Activated T-cell treated with anti-CD3 and anti-CD28 coated beads, Interleukin-2, amount 50 U/mL, for 4 hours (primary cell): ENCODE data around the gene AKAP6. TPM values are rescaled to one million over a fixed set of nuclear protein-coding genes. Genes with fewer than 3 reads are reported as not detected.

Experiments used
- ATAC-seq, 2 donors: fragments of 200-7000 bp; cut with Tn5 transposase; one replicate each; pipeline ENCODE4 v1.10.0; 2021
- DNase-seq: peaks from one replicate; pipeline ENCODE4 v3.0.0-alpha.2; 2020
- H3K27me3 Mint-ChIP-seq: one replicate; pipeline ENCODE4 v1.8.0; 2021; ENCODE audit warnings: low read depth, mixed read lengths
- H3K36me3 Mint-ChIP-seq: one replicate; pipeline ENCODE4 v1.8.0; 2022; ENCODE audit warnings: mixed read lengths; ENCODE audit not compliant: insufficient read depth
- H3K4me1 Mint-ChIP-seq: one replicate; pipeline ENCODE4 v1.8.0; 2021; ENCODE audit warnings: low read depth, mixed read lengths
- H3K4me3 Mint-ChIP-seq: one replicate; pipeline ENCODE4 v1.8.0; 2021; ENCODE audit warnings: mild to moderate bottlenecking, moderate library complexity, mixed read lengths
- H3K9me3 Mint-ChIP-seq: one replicate; pipeline ENCODE4 v1.8.0; 2021; ENCODE audit warnings: mixed read lengths
- total RNA-seq, 3 donors: library from RNA; stranded (reverse); gene quantifications; one replicate each; pipeline ENCODE4 v1.2.1, GENCODE V29; 2021

Gene AKAP6
- total RNA-seq, 3 donors from 2014 or later: 0.76 to 1.7 (median 1.3) TPM

- ATAC-seq: no peak
- H3K9me3 Mint-ChIP-seq: no peaks in the 10 kb centered on the region
Observed at GRCh38 chr14:32820682-32821081, 491.6 kb downstream of the AKAP6 start.

GRCh38 chr14:32821964-32822653, 493.0 kb downstream of the AKAP6 start:
- no peak overlapping the region for H3K4me3 Mint-ChIP-seq
- no peaks in the 10 kb centered on the region for H3K36me3 Mint-ChIP-seq
- ATAC-seq (no peak), DNase-seq (no peak)
- H3K9me3 Mint-ChIP-seq: no peaks in the 10 kb centered on the region
- no peaks in the 10 kb centered on the region for H3K4me1 Mint-ChIP-seq
- H3K27me3 Mint-ChIP-seq: no peaks in the 10 kb centered on the region

More at GRCh38 chr14:32820682-32821081, 491.6 kb downstream of the AKAP6 start:
- Mint-ChIP-seq H3K36me3 (no peaks in the 10 kb centered on the region), H3K4me3 (no peak overlapping the region), H3K4me1 (no peaks in the 10 kb centered on the region), H3K27me3 (no peaks in the 10 kb centered on the region)
- no peak for DNase-seq

- H3K36me3 Mint-ChIP-seq: no peaks in the 10 kb centered on the region
- no peaks in the 10 kb centered on the region for H3K4me1 Mint-ChIP-seq
- ATAC-seq (no peak), DNase-seq (no peak)
- no peaks in the 10 kb centered on the region for H3K9me3 Mint-ChIP-seq
- H3K4me3 Mint-ChIP-seq: no peak overlapping the region
- H3K27me3 Mint-ChIP-seq: no peaks in the 10 kb centered on the region
Observed at GRCh38 chr14:32823706-32824105, 494.6 kb downstream of the AKAP6 start.

GRCh38 chr14:32824195-32824594, 495.1 kb downstream of the AKAP6 start:
- Mint-ChIP-seq H3K27me3 (no peaks in the 10 kb centered on the region), H3K4me1 (no peaks in the 10 kb centered on the region), H3K4me3 (no peak overlapping the region), H3K36me3 (no peaks in the 10 kb centered on the region), H3K9me3 (no peaks in the 10 kb centered on the region)
- DNase-seq (no peak), ATAC-seq (no peak)

GRCh38 chr14:32825058-32825457, 496.0 kb downstream of the AKAP6 start:
- DNase-seq (no peak), ATAC-seq (no peak)
- no peak overlapping the region for H3K4me3 Mint-ChIP-seq
- H3K36me3 Mint-ChIP-seq: no peaks in the 10 kb centered on the region
- no peaks in the 10 kb centered on the region for H3K9me3 Mint-ChIP-seq
- no peaks in the 10 kb centered on the region for H3K4me1 Mint-ChIP-seq
- no peaks in the 10 kb centered on the region for H3K27me3 Mint-ChIP-seq

- Mint-ChIP-seq H3K4me3 (no peak overlapping the region), H3K4me1 (no peaks in the 10 kb centered on the region), H3K9me3 (no peaks in the 10 kb centered on the region)
Observed at GRCh38 chr14:32826404-32827082, 497.4 kb downstream of the AKAP6 start.

GRCh38 chr14:32827514-32827913, 498.4 kb downstream of the AKAP6 start:
- Mint-ChIP-seq H3K36me3 (no peaks in the 10 kb centered on the region), H3K4me1 (no peaks in the 10 kb centered on the region), H3K9me3 (no peaks in the 10 kb centered on the region), H3K4me3 (no peak overlapping the region), H3K27me3 (no peaks in the 10 kb centered on the region)
- DNase-seq (no peak), ATAC-seq (no peak)

More at GRCh38 chr14:32826404-32827082, 497.4 kb downstream of the AKAP6 start:
- H3K36me3 Mint-ChIP-seq: no peaks in the 10 kb centered on the region
- no peaks in the 10 kb centered on the region for H3K27me3 Mint-ChIP-seq
- ATAC-seq: no peak
- DNase-seq: no peak

- no peak for ATAC-seq
- Mint-ChIP-seq H3K36me3 (no peaks in the 10 kb centered on the region), H3K4me1 (no peaks in the 10 kb centered on the region), H3K4me3 (no peak overlapping the region), H3K27me3 (no peaks in the 10 kb centered on the region), H3K9me3 (peaks cover 6% of the 10 kb centered on the region)
- no peak for DNase-seq
Observed at GRCh38 chr14:32835924-32836323, 506.8 kb downstream of the AKAP6 start.

- H3K9me3 Mint-ChIP-seq: peaks cover 13% of the 10 kb centered on the region
- H3K36me3 Mint-ChIP-seq: no peaks in the 10 kb centered on the region
- ATAC-seq (no peak), DNase-seq (no peak)
- no peaks in the 10 kb centered on the region for H3K4me1 Mint-ChIP-seq
- H3K4me3 Mint-ChIP-seq: no peak overlapping the region
- peaks cover 5% of the 10 kb centered on the region for H3K27me3 Mint-ChIP-seq
Observed at GRCh38 chr14:32841698-32842097, 512.6 kb downstream of the AKAP6 start.

- ATAC-seq (no peak), DNase-seq (no peak)
- Mint-ChIP-seq H3K36me3 (no peaks in the 10 kb centered on the region), H3K4me1 (no peaks in the 10 kb centered on the region), H3K9me3 (peaks cover 17% of the 10 kb centered on the region), H3K27me3 (peaks cover 5% of the 10 kb centered on the region), H3K4me3 (no peak overlapping the region)
Observed at GRCh38 chr14:32846821-32847365, 517.8 kb downstream of the AKAP6 start.

GRCh38 chr14:32847867-32848266, 518.8 kb downstream of the AKAP6 start:
- ATAC-seq (no peak), DNase-seq (no peak)
- H3K4me3 Mint-ChIP-seq: no peak overlapping the region
- H3K9me3 Mint-ChIP-seq: peaks cover 19% of the 10 kb centered on the region
- H3K27me3 Mint-ChIP-seq: peaks cover 3% of the 10 kb centered on the region
- H3K4me1 Mint-ChIP-seq: no peaks in the 10 kb centered on the region
- H3K36me3 Mint-ChIP-seq: no peaks in the 10 kb centered on the region

GRCh38 chr14:32865827-32866376, 536.8 kb downstream of the AKAP6 start:
- no peaks in the 10 kb centered on the region for H3K27me3 Mint-ChIP-seq
- no peak overlapping the region for H3K4me3 Mint-ChIP-seq
- H3K36me3 Mint-ChIP-seq: no peaks in the 10 kb centered on the region
- H3K4me1 Mint-ChIP-seq: no peaks in the 10 kb centered on the region
- ATAC-seq (no peak), DNase-seq (no peak)
- H3K9me3 Mint-ChIP-seq: peaks cover 3% of the 10 kb centered on the region

- H3K9me3 Mint-ChIP-seq: peaks cover 7% of the 10 kb centered on the region
- ATAC-seq: no peak
- no peaks in the 10 kb centered on the region for H3K4me1 Mint-ChIP-seq
- H3K36me3 Mint-ChIP-seq: no peaks in the 10 kb centered on the region
- no peak for DNase-seq
- no peaks in the 10 kb centered on the region for H3K27me3 Mint-ChIP-seq
- H3K4me3 Mint-ChIP-seq: no peak overlapping the region
Observed at GRCh38 chr14:32883188-32883587, 554.1 kb downstream of the AKAP6 start.
